Activated T-helper 9 cell treated with anti-CD3 and anti-CD28 coated beads, Interleukin-2, amount 50 U/mL, for 16 hours (primary cell): ENCODE results near the gene CDKN1C.
A peak's percentile ranks its signal among the peaks of the same experiment; 100 is the strongest.

ENCODE experiments used
- DNase-seq: peaks from one replicate; pipeline ENCODE4 v3.0.0-alpha.2; 2020; ENCODE audit warnings: low read depth

Gene CDKN1C

DNA sequence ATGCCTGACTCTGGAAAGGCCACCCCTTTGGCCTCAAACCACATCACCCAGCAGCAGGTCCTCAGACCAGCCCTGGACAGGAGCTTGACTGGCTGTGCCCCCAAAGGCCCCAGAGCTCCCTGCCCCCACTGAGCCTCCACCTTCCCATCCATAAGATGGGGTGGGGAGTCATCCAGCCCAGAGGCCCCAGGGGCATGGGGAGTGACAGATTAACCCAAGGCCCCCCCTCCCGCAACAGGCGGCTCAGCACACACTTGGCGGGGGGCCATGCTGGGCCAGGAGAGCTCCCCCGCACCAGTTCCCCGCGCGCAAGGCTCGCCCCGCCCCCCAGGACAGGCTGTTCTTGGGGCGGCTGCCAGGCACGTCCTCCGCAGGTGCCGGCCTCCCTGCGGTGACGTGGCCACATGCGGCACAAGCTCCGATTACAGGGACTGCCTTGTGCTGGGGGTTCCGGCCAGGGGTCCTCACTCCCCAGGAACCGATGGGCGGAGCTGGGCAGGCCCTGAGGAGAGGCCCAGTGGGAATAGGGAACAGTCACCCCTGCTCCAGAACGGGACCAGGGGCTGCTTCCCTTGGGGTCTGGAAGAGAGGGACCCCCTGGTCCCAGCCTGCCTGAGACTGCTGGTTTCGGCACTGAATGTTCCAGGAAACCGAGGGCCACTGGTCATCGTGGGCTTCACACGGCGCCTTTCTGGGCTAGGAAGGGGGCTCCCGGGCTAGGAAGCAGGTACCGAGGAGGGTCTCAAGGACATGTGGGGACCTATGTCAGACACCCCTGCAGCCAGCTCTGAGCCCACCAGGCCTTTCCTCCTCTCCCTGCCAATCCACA is 5.1 kb upstream of the CDKN1C start:
- no peak for DNase-seq

DNA sequence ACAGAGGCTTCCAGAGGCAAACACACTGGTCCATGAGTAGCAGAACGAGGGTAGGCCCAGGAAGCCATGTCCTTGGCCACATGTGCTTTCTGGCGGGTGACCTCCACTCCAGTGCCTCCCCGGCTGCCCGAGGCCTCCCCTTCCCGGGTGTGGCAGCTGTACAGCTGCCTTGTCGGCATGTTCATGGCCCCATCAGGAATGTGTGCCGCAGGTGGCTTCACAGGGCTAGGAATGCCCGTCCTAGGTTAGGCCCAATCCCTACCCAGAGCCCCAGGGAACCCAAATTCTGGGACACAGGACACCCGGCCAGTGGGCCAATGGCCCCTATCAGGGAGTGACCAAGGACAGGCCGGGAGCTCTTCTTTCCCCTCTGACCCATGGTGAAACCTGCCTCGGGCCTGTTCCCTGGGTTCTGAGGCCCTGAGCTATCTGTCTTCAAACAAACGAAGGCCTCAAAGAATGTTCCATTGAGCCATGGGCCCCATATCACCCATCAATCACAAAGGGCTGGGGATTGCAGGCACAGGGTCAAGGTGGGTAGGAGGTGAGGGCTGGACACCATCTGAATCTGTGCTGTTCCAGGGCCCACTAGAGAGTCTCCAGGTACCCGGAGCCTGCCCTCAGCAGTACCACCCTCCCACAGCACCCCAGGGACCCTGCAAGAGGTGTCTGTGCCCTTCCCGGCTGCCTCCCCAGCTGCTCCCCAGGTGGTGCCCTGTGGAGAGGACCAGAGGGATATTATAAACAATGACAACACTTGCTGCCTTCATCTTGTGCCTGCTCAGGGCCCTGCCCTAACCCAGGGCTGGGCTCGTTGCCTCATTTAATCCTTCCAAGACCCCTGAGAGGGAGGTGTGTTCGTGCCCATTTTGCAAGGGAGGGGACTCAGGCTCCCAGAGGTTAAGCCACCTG is 4.0 kb upstream of the CDKN1C start:
- DNase-seq: no peak

DNA sequence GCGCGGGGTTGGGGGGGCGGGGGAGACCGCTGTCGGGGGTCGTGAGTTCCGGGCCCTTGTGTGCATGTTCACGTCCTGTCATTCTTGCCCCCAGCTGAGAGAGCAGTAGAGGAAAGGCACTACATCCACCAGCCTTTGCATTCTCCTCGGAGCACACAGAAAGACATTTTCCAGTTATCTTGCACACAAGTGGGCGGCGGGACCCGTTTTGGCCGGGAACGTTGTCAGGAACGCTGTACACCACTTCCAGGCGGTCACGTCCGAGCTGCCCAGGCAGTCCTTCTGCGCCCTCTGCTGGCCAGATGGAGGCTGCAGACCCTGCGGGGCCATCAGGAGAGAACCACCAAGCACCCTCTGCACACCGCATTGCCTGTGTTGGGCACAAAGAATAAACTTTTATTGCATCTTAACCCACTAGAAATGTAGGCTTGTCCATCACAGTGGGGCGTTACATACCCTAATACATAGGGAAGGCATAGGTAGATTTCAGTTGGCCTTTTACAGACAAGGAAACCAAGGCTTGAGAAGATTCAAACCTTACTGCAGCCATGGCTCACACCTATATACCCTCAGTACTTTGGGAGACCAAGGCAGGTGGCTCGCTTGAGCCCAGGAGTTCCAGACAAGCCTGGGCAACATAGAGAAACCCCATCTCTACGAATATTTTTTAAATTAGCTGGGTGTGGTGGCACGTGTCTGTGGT is 2.8 kb upstream of the CDKN1C start:
- DNase-seq: peak; percentile 79

DNA sequence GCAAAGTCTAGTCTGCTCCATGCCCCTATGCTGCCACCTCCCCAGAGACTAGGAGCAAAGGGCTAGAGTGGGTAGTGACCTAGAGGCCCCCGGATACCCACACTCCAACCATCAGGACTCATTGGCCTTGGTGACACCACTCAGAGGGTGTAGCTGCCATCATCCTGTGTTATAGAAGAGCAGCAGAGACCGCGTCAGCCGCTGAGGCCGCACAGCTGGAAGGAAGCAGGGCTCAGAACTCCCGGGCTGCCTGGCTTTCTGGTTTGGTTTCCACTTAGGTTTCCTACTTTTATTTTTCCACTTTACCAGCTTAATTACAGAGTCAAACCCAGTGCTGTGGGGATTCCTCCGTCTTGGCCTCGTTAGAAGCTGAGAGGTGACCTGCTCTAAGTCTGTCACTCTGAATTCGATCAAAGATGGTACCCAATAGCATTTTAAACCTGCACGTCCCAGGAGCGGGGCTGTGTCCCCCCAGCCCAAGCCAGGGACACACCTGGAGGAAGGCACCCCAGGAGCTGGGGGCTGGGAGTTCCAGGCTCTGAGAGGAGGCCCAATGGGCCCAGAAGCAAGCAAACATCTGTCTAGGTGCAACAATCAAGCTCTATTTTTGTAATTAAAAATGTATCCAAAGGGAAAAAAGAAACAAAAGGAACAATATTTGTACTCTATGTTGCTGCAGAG is 2.1 kb upstream of the CDKN1C start:
- DNase-seq: no peak

DNA sequence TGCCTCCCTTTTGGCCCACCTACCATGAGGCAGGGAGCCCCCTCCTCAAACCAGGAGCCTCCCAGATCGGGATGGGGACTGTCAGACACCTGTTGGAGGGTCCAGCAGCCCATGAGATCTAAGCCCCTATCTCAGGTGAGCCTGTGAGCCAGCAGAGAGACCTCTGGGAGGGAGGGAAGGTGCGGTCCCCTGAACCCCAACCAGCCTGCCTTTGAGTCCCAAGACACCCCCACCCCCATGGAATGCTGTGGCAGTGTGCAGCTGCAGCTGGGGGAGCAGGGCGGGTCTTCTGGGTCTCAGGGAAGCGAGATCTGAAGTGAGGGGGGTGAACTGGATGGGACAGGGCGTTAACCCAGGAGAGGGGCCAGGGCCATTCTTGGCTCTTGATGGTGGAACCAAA is 1.4 kb upstream of the CDKN1C start:
- DNase-seq: no peak

DNA sequence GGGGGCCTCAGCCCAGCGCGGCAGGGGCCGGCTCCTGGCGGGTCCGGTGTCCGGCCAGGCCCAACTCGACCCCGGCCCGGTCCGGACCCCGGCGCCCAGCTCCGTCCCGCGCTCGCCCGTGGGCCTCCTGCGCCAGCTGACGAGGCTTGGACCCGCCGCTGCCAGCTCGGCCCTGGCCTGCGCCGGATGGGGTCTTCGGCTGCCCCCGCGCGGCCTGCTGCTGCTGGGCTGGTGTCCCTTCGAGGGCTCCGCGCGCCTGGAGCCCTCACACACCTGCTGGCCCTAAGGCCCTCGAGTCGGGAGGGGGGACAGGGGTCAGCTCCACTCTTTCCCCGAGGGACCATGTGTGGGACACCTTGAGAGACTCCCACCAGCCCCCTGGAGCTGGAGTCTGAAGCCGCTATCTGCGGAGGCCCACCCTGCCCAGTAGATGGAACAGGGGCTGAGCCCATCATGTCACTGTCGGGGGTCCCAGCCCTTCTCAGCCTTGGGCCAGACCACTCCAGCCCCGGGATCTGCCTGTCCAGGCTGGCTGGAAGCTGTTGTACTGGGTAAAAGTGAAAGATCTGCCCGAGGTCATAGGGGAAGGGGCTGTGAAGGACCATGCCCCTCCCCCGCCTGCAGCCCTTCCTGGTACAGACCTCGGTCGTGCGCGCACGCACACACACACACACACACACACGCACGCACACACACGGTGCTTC is 768 bp upstream of the CDKN1C start:
- no peak for DNase-seq

DNA sequence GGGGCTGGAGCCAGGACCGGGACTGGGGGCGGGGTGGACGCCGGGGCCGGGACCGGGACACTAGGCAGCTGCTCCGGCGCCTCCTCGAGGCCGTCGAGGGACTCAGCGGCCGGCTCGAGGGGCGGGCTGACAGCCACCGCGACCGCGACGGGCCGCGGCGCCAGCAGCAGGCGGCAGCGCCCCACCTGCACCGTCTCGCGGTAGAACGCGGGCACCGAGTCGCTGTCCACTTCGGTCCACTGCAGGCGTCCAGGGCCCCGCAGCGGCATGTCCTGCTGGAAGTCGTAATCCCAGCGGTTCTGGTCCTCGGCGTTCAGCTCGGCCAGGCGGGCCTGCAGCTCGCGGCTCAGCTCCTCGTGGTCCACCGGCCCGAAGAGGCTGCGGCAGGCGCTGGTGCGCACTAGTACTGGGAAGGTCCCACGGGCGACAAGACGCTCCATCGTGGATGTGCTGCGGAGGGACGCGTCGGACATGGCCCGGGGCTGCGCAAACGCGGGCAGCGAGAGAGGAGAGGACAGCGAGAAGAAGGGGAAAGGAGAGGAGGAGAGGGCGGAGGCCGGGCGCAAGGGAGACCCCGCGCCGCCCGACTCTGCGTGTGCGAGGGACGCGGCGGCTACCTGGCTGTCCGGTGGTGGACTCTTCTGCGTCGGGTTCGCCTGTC is 428 bp downstream of the CDKN1C start:
- DNase-seq: no peak

DNA sequence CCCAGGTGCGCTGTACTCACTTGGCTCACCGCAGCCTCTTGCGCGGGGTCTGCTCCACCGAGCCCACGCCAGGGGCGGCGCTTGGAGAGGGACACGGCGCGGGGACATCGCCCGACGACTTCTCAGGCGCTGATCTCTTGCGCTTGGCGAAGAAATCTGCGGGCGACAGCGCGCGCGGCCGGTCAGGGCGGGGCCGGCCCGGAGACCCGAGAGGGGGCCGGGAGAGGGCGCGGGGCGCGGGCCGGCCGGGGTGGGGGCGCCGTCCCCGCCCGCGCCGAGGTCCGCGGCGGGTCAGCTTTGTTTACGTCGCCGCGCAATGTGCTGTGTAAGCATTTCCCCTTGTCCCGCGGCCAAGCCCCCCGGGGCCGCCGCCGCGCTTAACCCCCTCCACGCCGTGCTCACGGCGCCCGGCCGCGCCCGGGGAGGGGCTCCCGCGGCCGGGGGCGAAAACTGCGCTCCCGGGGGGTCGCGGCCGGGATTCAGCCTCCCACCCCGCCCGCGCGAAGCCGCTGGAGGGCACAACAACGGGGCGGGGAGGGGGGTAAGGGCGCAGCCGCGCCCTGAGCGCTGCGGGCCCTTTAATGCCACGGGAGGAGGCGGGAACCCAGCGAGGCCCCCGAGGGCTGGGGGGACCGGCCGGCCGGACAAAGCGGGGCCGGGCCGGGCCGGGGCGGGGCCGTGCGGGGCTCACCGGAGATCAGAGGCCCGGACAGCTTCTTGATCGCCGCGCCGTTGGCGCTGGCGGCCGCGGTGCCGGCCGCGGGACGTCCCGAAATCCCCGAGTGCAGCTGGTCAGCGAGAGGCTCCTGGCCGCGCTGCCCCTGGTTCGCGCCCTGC is 1.4 kb downstream of the CDKN1C start:
- DNase-seq: no peak

DNA sequence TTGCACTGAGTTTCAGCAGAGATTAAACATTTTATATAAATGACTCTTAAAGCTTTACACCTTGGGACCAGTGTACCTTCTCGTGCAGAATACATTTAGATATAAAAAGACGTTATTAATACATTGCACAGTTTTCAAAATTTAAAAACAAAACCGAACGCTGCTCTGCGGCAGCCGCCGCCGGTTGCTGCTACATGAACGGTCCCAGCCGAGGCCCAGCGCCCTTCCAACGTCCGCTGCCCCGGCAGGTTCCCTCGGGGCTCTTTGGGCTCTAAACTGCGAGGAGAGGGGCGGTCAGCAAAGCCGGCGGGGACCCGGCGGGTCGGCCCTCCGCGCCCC is 2.0 kb downstream of the CDKN1C start:
- no peak for DNase-seq

DNA sequence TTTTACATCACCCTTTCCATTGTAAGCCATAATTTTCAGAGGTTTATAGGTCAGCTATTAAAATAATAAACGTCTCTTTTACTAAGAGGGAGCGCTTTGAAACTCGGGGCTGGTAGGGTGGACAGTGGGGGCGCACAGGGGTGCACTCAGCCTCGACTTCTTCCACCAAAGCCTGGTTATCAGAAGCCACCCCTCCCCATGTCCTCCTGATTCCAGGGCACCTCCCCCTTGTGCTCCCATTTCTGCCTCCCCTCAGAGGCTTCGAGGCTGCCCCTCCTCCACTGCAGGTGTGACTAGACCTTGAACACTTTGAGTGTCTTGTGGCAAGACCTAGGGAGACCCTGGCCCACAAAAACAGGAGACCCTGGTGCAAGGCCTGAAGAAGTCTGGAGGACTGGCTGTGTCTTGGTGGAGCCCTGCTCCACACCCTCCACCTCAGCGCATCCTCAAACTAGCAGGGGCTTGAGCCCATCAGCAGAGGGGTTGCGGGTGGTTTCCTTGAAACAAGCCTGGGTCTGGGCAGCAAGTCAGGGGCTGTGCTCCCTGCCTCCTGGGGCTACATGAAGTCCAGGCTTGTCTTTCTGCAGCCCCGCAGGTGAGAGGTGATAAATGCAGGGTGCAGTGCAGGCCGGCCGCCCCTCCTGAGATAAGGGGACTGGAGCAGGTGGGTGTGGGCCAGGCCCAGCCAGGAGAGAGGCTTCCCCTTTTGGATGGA is 3.0 kb downstream of the CDKN1C start:
- DNase-seq: no peak

DNA sequence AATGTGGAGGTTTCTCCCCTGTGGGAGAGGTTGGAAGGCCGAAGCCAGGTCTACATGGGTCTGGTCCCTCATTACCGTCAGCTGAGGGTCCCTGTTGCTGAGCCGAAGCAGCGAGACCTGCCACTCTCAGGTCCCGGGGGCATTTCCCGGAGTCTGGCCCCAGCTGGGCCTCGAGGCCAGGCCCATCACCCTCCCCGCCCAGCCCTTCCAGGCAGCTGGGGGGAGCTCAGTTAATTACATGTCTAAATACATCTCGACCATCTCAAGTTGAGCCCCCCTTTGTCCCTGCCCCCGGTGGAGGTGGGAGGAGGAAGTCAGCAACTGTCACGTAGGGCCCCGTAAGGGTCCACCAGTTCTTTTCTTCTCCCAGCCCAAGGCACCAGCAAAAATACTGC is 3.6 kb downstream of the CDKN1C start:
- DNase-seq: no peak

DNA sequence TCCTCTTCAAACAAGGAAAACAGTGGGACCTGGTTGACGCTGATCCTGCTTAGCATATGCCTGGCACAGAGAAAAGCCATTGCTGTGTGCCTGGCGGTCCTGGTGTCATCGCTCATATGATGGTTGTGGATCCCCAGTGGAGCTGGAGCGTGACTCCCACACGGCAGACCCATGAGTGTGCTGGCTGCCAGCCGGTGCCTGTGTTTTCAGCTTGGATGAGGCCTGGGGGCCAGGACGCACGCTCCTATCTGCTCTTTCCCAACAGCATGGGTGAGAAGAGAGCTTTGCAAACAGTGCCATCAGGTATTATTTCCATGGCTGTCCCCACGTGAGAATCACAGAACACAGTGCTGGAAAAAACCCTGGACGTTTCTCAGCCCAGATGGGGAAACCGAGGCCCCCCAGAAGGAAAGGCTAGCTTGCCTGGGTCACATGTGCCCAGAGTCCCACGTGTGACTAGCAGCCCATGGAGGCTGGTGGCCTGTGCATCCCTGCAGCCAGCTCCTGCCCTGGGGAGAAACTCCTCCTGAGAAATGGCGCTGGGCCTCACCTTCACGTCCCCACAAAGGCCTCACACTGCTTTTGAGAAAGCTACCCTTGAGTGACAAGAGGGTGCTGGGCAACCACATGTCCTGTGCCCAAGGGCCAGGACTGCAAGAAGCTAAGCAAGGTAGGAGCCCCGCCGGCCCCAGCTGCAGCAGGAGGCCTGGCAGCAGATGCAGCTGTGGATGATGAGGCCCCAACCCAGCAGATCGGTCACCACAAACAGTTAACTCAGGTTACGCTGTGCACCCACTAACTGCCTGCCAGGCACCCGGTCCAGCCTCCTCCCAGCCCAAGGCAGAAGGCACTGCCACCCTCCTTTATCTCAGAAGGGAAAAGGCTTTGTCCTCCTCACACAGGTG is 4.2 kb downstream of the CDKN1C start:
- DNase-seq: no peak

DNA sequence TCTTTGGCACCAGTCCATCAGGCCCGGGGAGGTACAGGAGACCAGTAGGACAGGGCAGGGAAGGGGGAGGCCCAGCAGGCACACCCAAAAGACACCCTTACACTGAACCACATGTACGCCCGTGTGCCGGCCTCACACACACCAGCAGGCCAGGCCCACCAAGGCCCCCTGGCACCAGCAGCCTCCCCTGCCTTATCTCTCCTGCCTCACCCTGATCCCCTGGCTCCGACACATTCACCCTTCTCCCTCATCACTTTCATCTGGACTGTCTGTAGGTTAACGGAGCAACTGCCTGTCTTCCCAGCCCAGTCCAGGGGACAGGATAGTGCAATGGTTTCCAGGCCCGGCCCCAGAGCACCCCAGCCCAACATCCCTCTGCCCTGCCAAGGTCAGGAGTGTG is 4.9 kb downstream of the CDKN1C start:
- no peak for DNase-seq

DNA sequence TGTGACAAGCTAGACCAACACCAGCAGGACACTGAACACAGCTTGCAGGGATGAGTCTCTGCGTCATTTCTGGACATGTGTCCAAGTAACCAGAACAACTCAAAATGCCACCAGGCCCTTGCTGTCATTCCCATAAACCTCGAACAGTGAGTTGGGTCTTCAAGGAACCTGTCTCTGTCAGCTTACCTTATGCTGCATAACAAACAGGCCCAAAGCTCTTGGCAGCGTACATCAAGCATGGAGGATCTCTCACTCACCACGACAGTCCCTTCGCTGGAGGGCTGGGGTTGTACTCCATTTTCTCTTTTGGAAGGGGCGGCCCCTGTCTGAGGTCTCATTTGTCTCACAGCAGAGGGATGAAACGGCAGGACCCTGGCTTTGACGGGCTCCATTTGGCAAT is 6.8 kb downstream of the CDKN1C start:
- no peak for DNase-seq

DNA sequence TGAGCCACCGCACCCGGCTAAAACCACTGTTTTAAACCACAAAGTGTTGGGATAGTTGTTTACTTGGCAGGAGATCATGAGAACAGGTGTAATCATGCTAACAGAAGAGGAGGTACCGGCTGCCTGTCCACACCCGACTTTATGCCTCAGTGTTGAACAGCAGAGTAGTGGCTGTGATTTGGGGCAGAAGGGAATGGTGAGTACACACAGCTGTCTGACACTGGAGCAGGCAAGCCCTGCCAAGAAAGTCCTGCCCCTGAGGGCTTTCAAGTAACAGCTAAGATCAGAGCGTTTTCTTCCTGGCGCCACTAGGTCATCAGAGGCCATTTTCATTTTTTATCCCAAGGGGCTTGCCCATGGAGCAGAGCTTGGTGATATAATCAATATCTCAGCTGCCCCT is 8.1 kb downstream of the CDKN1C start:
- no peak for DNase-seq

DNA sequence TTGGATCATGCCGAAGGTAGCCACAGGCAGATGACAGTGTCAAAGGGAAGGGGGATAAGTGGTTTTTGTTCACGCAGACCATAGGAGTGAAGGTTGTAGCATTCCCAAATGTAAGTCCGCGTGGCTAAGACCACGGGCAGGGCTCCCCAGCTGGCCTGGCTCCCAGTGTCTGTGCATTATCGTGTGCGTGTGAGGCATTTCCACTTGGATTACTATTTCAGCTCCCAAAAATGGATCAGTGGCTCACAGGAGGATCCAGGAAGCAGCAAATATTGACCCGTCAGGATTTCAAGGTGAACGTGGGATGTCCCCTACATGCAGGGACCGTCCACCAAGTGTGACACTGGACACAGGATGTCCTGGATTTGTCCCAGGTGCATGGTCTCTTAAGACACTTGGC is 10.6 kb downstream of the CDKN1C start:
- DNase-seq: no peak

DNA sequence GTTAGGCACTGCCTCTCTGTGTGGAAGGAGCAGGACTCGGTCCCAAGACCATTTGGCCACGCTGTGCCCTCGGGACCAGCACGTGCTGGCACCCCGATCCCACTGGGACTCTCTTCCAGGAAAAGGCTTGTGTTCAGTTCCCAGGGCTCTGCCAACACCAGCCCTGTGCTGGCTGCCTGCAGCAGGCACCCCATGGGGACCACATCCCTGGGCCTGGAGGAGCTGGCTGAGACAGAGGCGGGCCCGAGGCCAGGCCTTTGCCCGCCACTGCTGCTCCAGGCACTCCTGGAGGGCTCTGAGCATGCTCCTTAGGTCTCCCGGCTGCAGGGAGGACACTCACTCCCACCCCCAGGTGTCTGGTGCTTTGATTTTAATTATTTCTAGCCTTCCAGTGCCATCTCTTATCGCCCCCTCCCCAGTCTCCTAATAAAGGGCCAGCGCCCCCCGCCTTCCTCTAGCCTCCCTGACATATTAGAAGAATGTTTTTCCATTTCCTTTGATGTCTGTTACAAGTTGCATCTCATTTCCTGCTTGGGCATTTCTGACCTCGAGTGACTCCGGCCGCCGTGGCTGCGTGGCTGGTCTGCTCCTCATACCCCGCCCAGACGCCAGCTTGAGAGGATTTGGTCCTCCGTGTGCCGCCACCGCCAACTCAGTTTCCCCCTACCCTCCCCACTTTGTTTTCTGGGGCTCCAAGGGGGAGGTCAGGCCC is 14.4 kb downstream of the CDKN1C start:
- no peak for DNase-seq

DNA sequence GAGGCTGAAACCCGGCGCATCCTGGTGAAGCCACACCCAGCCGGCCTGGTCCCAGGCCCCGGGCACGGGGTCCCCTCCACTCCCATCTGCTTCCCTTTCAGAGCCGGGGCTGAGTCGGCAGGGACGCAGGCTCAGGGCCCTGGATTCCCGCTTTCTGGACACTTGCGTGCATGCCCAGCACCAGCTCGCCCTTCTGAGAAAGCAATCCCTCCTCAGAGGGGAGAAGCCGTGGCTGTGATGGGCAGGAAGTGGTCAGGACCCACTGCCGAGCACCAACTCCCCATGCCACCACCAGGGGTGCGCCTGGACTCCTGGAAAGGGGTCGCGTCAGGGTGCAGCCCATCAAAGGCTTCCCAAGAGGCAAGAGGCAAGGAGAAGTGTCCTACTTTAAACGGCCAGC is 15.1 kb downstream of the CDKN1C start:
- no peak for DNase-seq
